ENCODE measurements around the gene MCUB. TPM values are rescaled to one million over a fixed set of nuclear protein-coding genes. Genes with fewer than 3 reads are reported as not detected.
"Not testable (repeated sequence)": the region's sequence is repeated elsewhere in the genome, so short reads cannot be mapped to it uniquely, and the experiment has no call there.

Gene MCUB
- total RNA-seq, 4 donors from 2014 or later = 30.4 to 68.4 (median 44.6) TPM

- TF ChIP-seq EP300 (IDR thresholded peaks at IDR 0.05) (no peak), CTCF (IDR thresholded peaks at IDR 0.05) (no peak), POLR2AphosphoS5 (IDR thresholded peaks at IDR 0.05) (no peak), POLR2A (IDR thresholded peaks at IDR 0.05) (no peak)
- no peaks in the 10 kb centered on the region for H3K27me3 ChIP-seq
- no peaks in the 10 kb centered on the region for H3K36me3 ChIP-seq
- no peak overlapping the region for H3K27ac ChIP-seq
- no peak overlapping the region for H3K4me3 ChIP-seq
- no peaks in the 10 kb centered on the region for H3K9me3 ChIP-seq
- peaks cover 24% of the 10 kb centered on the region for H3K4me1 ChIP-seq
- DNase-seq (ENCODE audit: low spot score in 2 of 2) = no peak
- WGBS = 52% methylated on average over 4 of the region's 4 CpGs
Measured at GRCh38 chr4:109588176-109588575, 28.1 kb downstream of the MCUB start.

GRCh38 chr4:109589119-109589518 lies 29.1 kb downstream of the MCUB start:
- TF ChIP-seq POLR2A (IDR thresholded peaks at IDR 0.05) = no peak
- TF ChIP-seq EP300 (IDR thresholded peaks at IDR 0.05) = no peak
- no peak for TF ChIP-seq CTCF (IDR thresholded peaks at IDR 0.05)
- TF ChIP-seq POLR2AphosphoS5 (IDR thresholded peaks at IDR 0.05) = no peak
- H3K27ac ChIP-seq = no peak overlapping the region

GRCh38 chr4:109589605-109590004 lies 29.6 kb downstream of the MCUB start:
- peaks cover 24% of the 10 kb centered on the region for H3K4me1 ChIP-seq
- 55% methylated on average over 2 of the region's 2 CpGs for WGBS
- H3K9me3 ChIP-seq = no peaks in the 10 kb centered on the region
- H3K27ac ChIP-seq = no peak overlapping the region
- DNase-seq (ENCODE audit: low spot score in 2 of 2) = no peak
- TF ChIP-seq EP300 (IDR thresholded peaks at IDR 0.05) = no peak
- no peak for TF ChIP-seq POLR2A (IDR thresholded peaks at IDR 0.05)
- no peak for TF ChIP-seq CTCF (IDR thresholded peaks at IDR 0.05)
- no peak for TF ChIP-seq POLR2AphosphoS5 (IDR thresholded peaks at IDR 0.05)
- no peak overlapping the region for H3K4me3 ChIP-seq
- H3K36me3 ChIP-seq = no peaks in the 10 kb centered on the region
- no peaks in the 10 kb centered on the region for H3K27me3 ChIP-seq

More at GRCh38 chr4:109589119-109589518, 29.1 kb downstream of the MCUB start:
- H3K4me3 ChIP-seq = no peak overlapping the region
- no peak for DNase-seq (ENCODE audit: low spot score in 2 of 2)
- H3K4me1 ChIP-seq = peaks cover 24% of the 10 kb centered on the region
- H3K27me3 ChIP-seq = no peaks in the 10 kb centered on the region
- WGBS = 49% methylated on average over 2 of the region's 2 CpGs
- no peaks in the 10 kb centered on the region for H3K36me3 ChIP-seq
- H3K9me3 ChIP-seq = no peaks in the 10 kb centered on the region

- no peak for DNase-seq (ENCODE audit: low spot score in 2 of 2)
- 62% methylated on average over 3 of the region's 3 CpGs for WGBS
- no peak overlapping the region for H3K27ac ChIP-seq
- no peak overlapping the region for H3K4me3 ChIP-seq
- TF ChIP-seq POLR2AphosphoS5 (IDR thresholded peaks at IDR 0.05) (no peak), CTCF (IDR thresholded peaks at IDR 0.05) (no peak), EP300 (IDR thresholded peaks at IDR 0.05) (no peak), POLR2A (IDR thresholded peaks at IDR 0.05) (no peak)
- no peaks in the 10 kb centered on the region for H3K27me3 ChIP-seq
- no peaks in the 10 kb centered on the region for H3K36me3 ChIP-seq
- H3K9me3 ChIP-seq = no peaks in the 10 kb centered on the region
- H3K4me1 ChIP-seq = peaks cover 24% of the 10 kb centered on the region
Measured at GRCh38 chr4:109590905-109591304, 30.9 kb downstream of the MCUB start.

GRCh38 chr4:109592367-109592766 lies 32.3 kb downstream of the MCUB start:
- TF ChIP-seq CTCF (IDR thresholded peaks at IDR 0.05) = no peak
- Histone ChIP-seq H3K9me3 (no peaks in the 10 kb centered on the region), H3K27me3 (no peaks in the 10 kb centered on the region), H3K4me1 (peaks cover 24% of the 10 kb centered on the region), H3K27ac (no peak overlapping the region), H3K36me3 (no peaks in the 10 kb centered on the region), H3K4me3 (no peak overlapping the region)
- DNase-seq (ENCODE audit: low spot score in 2 of 2) = no peak
- 100% methylated on average over 1 of the region's 1 CpG for WGBS

- not testable (repeated sequence) for DNase-seq (ENCODE audit: low spot score in 2 of 2); H3K27me3 ChIP-seq; H3K36me3 ChIP-seq; H3K9me3 ChIP-seq; H3K4me3 ChIP-seq; H3K27ac ChIP-seq; H3K4me1 ChIP-seq
- 54% methylated on average over 3 of the region's 3 CpGs for WGBS
Measured at GRCh38 chr4:109595123-109595522, 35.1 kb downstream of the MCUB start.

GRCh38 chr4:109596420-109597085 lies 36.5 kb downstream of the MCUB start:
- not testable (repeated sequence) for H3K4me1 ChIP-seq; H3K36me3 ChIP-seq; H3K9me3 ChIP-seq; H3K27me3 ChIP-seq; H3K4me3 ChIP-seq; H3K27ac ChIP-seq; DNase-seq (ENCODE audit: low spot score in 2 of 2)
- WGBS = 88% methylated on average over 2 of the region's 7 CpGs
